Epithelial cell of proximal tubule (primary cell): Measurements from ENCODE around the gene ZNF764. TPM values are rescaled to one million over a fixed set of nuclear protein-coding genes. Genes with fewer than 3 reads are reported as not detected.
A peak's percentile ranks its signal among the peaks of the same experiment; 100 is the strongest.

Source experiments
- DNase-seq: peaks from one replicate; pipeline ENCODE4 v3.0.0-alpha.2; 2011; ENCODE audit warnings: low read depth
- H3K4me3 ChIP-seq: 2 replicates; pipeline ENCODE4 v1.5.1; 2011; ENCODE audit warnings: low read depth, mild to moderate bottlenecking, low read length
- CTCF ChIP-seq: conservative IDR thresholded peaks from 2 replicates; pipeline ENCODE4 v1.5.1; 2012; ENCODE audit warnings: low read depth, mild to moderate bottlenecking, low read length
- total RNA-seq: library from RNA; depleted of rRNA; stranded (reverse); fragments of >200 nt; gene quantifications from 2 replicates; pipeline ENCODE4 v1.2.3, GENCODE V29; 2015

The ZNF764 gene
- 5.2 and 10.9 TPM in 2 replicates for total RNA-seq

- DNase-seq = peak; percentile 72
- peak within 1 kb of the TSS; percentile 92 for H3K4me3 ChIP-seq
- TF ChIP-seq CTCF = no peak
These were observed at the start of gene ZNF764 for GRCh38 chr16:30557957-30558788. Gene ZNF764 (minus strand): TSS chr16:30558374. CDS start chr16:30558182, 192 bp downstream.

- no peak overlapping the region for H3K4me3 ChIP-seq
- no peak for TF ChIP-seq CTCF
- DNase-seq = no peak
These were observed 47.8 kb upstream of the ZNF764 start for GRCh38 chr16:30606004-30606403.

- no peak for TF ChIP-seq CTCF
- H3K4me3 ChIP-seq = no peak overlapping the region
- no peak for DNase-seq
These were observed 47.0 kb upstream of the ZNF764 start for GRCh38 chr16:30605158-30605557.

GRCh38 chr16:30604316-30604947 is 46.3 kb upstream of the ZNF764 start:
- no peak for TF ChIP-seq CTCF
- H3K4me3 ChIP-seq = no peak overlapping the region
- DNase-seq = no peak

- no peak for TF ChIP-seq CTCF
- H3K4me3 ChIP-seq = no peak overlapping the region
- no peak for DNase-seq
These were observed 45.8 kb upstream of the ZNF764 start for GRCh38 chr16:30603945-30604315.

- DNase-seq = no peak
- H3K4me3 ChIP-seq = no peak overlapping the region
- TF ChIP-seq CTCF = no peak
These were observed 44.6 kb upstream of the ZNF764 start for GRCh38 chr16:30602616-30603277.
